Sciatic nerve (tissue), 2 donors: Measurements from ENCODE around the gene SRGAP3. TPM values are rescaled to one million over a fixed set of nuclear protein-coding genes. Genes with fewer than 3 reads are reported as not detected.
"Not testable (repeated sequence)": the region's sequence is repeated elsewhere in the genome, so short reads cannot be mapped to it uniquely, and the experiment has no call there.

Experiments
- ATAC-seq: fragments of 200-7000 bp; cut with Tn5 transposase; one replicate; pipeline ENCODE4 v1.9.1; 2020; ENCODE audit warnings: mild to moderate bottlenecking, moderate library complexity
- DNase-seq: peaks from one replicate; pipeline ENCODE4 v3.0.0-alpha.2; 2020; ENCODE audit warnings: low spot score
- intact Hi-C: fragments of 100-400 bp; cut with DNase I; formaldehyde crosslinking; loops from one replicate; pipeline ENCODE4 v1.14.2; 2022
- total RNA-seq: library from RNA; stranded (reverse); fragmentation: NEBNext Ultra II Directional; extraction: Animal tissue kit (Norgen Biotek cat#: 25700); gene quantifications from one replicate; pipeline ENCODE4 v1.2.1, GENCODE V29; 2021
- donor health status: DM: no; HTN: no; CAD: no.
- donor health status: DM: no; HTN: no; CAD: no.

Gene SRGAP3
- total RNA-seq = 14.4 TPM

- intact Hi-C loops = no loop called here
- ATAC-seq (peak; percentile 99), DNase-seq (peak; percentile 91)
These were observed at the start of gene SRGAP3 for GRCh38 chr3:9249273-9250192. TSS of gene SRGAP3 (minus strand) at chr3:9249646. CDS start at chr3:9248951, 695 bp downstream.

DNA sequence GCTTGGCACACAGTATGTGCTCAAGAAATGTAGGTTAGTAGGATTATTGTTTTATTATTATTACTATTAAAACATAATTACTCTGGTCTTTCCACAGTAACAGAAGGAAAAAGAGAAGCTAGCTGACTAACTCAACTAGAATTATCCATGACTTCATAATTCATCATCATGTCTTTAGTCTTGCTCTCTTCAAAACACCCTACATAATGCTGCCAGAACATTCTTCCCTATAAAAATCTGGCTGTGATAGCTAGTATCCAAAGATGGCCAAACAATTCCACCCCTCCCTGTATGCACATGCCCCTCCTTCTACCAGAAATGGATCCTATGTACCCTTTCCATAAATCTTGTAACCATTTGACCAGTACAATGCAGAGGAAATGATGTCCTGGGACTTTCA lies 48.8 kb upstream of the SRGAP3 start:
- no peak for ATAC-seq
- DNase-seq = no peak

GRCh38 chr3:9296241-9296640 lies 46.8 kb upstream of the SRGAP3 start:
- ATAC-seq = no peak
- DNase-seq = no peak
- intact Hi-C loops = no loop called here

More for the DNA sequence above, 48.8 kb upstream of the SRGAP3 start:
- intact Hi-C loops = no loop called here

DNA sequence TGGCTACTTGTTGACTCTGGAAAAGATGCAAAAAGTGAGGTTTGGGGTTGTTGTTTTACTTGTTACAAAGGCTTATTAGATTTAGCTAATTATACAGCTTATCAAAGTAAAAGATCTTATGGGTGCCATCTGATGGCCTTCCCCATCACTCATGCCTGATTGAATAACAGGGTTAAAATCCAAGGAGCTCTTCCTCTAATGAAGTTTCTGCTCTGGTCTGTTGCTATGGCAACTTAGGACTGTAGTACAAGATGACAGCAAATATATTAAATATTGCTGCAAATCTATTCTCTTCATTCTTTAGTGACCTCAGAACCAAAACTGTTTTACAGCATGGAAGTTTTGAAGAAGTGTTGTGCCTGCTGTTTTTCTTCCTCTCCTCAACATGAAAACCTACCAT lies 45.6 kb upstream of the SRGAP3 start:
- intact Hi-C loops = no loop called here
- DNase-seq (no peak), ATAC-seq (no peak)

DNA sequence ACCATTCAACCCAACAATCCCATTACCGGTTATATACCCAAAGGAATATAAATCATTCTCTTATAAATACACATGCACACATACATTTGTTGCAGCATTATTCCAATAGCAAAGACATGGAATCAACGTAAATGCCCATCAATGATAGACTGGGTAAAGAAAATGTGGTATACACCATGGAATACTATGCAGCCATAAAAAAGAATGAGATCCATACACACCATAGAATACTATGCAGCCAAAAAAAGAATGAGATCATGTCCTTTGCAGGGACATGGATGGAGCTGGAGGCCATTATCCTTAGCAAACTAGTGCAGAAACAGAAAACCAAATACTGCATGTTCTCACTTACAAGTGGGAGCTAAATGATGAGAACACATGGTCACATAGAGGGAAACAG lies 44.5 kb upstream of the SRGAP3 start:
- intact Hi-C loops, DNase-seq, ATAC-seq: not testable (repeated sequence)

DNA sequence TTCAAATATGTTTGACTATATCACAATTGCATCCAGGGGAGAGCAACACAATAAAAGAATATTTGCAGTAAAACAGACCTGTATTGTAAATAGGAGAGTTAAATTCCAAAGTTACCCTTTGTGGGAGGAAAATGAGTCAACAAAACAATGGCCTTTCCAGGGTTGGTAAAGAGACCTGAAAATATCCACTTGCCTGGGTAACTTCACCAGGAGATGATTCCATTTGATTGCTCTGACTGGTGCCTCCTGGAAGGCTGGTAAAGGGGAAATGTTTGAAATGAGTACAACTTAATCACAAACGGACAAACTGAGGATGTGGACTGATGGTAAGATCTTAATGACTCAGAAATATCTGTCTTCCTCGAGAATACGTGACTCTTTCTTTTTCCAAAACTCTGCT lies 43.6 kb upstream of the SRGAP3 start:
- intact Hi-C loops = no loop called here
- no peak for DNase-seq
- no peak for ATAC-seq

DNA sequence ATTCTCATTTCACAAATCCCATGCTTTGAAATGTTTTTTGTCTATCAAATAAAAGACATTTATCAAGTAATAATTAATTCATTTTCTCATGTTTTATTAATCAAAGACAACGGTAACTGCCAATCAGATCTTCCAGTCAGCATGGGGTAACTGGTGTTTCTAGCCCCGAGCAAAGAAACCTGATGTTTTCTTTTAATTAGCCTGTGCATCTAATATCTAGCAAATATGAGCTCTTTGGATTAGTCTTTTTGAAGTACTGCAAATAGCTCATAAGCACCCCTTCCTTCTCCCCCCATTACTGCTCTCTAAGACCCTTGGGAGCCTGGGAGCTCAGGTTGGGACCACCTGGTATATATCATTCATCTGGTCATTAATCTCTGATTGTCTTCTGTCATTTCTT lies 43.1 kb upstream of the SRGAP3 start:
- no peak for ATAC-seq
- intact Hi-C loops = no loop called here
- no peak for DNase-seq

GRCh38 chr3:9291821-9292410 lies 42.5 kb upstream of the SRGAP3 start:
- intact Hi-C loops = no loop called here
- ATAC-seq = no peak
- no peak for DNase-seq

DNA sequence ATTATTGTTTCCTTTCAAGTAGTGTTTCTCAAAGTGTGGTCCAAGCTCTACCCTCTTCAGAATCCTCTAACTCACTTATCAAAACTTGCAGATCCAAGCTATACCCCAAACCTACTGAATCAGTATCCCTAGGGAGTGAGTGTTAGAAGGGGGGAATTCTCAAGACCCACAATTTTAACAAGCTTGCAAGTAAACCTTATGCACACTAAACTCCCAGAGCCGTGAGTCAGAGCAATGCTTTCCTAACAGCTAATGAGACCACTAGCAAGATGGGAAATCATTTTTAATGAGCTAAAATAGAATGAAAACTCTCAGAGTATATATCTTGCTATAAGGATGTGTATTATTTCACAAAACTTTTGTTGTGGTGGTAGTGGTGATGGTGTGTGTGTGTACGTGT lies 41.1 kb upstream of the SRGAP3 start:
- ATAC-seq (no peak), DNase-seq (no peak)
- intact Hi-C loops = no loop called here

GRCh38 chr3:9281533-9281932 lies 32.1 kb upstream of the SRGAP3 start:
- intact Hi-C loops, DNase-seq, ATAC-seq: not testable (repeated sequence)

- DNase-seq = no peak
- intact Hi-C loops = no loop called here
- no peak for ATAC-seq
These were observed 31.2 kb upstream of the SRGAP3 start for GRCh38 chr3:9280451-9281219.

GRCh38 chr3:9279966-9280365 lies 30.5 kb upstream of the SRGAP3 start:
- ATAC-seq = no peak
- DNase-seq = no peak
- intact Hi-C loops = no loop called here

DNA sequence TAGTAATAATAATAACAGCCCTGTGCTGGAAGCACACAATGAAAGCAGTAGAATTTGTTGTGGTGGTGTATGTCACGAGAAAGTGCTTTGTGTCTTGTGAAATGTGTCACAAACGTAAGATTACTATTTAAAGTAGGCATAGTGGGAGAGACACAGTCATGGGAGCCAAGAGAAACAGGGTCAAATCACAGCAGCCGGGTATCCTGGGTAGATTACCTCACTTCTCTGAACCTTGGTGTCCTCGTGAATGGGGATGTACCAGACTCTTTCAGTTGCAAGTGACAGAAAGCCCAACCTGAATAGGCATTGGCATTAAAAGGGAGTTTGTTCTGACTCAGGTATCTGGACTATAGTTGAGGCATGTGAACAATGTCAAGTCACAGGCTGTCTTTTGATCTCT lies 29.1 kb upstream of the SRGAP3 start:
- DNase-seq (no peak), ATAC-seq (no peak)
- intact Hi-C loops = no loop called here

- DNase-seq (no peak), ATAC-seq (no peak)
- intact Hi-C loops = no loop called here
These were observed 28.6 kb upstream of the SRGAP3 start for GRCh38 chr3:9278085-9278484.

DNA sequence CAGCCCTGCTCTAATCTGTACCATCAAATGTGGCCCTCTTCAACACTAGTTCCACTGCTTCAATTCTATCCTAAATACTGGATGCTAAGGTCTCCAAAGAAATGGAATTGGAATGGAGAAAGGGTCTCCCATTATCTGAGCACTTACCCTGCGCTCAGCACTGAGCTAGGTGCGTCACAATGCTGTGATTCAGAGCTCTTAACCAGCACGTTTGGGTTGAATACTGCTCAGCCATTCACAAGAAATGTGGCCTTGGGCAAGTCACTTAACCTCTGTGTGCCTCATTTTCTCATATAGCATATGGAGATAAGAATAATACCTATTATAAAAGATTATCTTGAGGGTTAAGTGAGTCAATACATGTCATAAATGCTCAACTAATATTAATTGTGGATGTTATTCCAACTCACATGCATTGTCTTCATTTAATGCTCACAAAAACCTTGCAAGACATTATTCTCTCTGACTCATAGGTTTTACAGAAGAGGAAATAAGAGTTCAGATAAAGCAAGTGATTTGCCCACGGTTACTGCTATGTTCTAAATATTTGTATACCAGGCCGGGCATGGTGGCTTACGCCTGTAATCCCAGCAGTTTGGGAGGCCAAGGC lies 27.4 kb upstream of the SRGAP3 start:
- intact Hi-C loops = no loop called here
- DNase-seq (no peak), ATAC-seq (no peak)

DNA sequence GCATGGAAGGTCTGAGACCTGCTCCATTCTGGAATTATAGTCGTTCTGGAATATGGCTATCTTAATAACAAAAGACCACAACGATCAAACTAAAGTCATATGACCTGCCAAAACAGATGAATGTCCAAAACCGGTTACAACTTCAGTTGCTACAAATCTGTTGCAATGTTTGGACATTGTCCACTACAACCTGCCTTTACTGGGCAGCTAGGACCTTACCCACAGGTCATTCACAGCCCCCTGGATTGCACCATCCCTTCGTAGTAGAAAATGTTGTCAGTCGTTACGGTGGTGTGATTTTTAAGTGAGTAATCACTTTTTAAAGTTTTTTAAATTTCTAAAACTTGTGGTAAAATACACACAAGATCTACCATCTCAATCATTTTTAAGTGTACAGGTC lies 22.5 kb upstream of the SRGAP3 start:
- DNase-seq (no peak), ATAC-seq (no peak)
- intact Hi-C loops = no loop called here

DNA sequence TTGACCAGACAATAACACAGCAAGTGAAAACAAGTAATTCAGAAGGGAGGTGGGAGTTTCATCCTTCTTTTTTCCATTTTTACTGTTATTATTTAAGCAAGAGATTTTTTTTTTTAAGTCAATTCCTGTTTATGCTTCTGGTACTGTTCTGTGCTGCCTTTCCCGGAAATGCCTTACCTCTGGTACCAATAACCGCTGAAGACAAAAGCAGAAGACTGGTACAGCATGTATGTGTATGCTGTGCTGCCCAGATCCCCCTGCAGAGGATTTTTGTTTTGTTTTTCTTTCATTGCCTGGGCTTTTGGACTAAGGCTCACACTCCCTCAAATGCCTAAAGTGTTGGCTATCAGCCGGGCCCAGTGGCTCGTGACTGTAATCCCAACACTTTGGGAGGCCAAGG lies 21.3 kb upstream of the SRGAP3 start:
- no peak for ATAC-seq
- intact Hi-C loops = no loop called here
- DNase-seq = no peak

DNA sequence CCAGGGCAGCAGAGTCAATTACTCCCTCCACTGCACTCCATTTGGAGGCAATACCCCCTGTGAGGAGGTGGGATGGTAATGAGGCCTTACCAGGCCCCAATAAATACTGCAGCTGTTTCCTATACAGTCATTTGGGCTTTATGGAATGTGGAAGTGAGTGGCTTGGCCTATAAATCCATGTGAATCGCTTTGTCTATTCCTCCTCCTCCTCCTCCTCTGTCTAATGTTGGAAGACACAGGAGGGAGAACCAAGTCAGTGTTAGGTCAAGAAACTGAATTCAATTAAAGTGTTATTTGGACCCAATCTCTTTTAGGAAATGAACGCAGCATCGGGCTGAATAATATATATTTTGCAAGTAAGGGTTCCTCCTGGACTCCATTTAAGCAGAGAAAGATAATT lies 17.3 kb upstream of the SRGAP3 start:
- intact Hi-C loops = no loop called here
- DNase-seq (no peak), ATAC-seq (no peak)

DNA sequence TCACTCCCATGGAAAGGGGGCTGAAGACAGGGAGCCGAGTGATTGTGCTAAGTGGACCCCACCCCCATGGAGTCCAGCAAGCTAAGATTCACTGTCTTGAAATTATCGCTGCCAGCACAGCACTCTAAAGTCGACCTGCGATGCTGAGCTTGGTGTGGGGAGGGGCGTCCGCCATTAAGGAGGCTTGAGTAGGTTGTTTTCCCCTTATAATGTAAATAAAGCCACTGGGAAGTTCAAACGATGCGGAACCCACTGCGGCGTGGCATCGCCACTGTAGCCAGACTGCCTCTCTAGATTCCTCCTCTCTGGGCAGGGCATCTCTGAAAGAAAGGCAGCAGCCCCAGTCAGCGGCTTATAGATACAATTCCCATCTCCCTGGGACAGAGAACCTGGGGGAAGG lies 10.9 kb upstream of the SRGAP3 start:
- intact Hi-C loops = no loop called here
- no peak for DNase-seq
- ATAC-seq = no peak
